Measurements from ENCODE around the gene SLC25A19.

DNA sequence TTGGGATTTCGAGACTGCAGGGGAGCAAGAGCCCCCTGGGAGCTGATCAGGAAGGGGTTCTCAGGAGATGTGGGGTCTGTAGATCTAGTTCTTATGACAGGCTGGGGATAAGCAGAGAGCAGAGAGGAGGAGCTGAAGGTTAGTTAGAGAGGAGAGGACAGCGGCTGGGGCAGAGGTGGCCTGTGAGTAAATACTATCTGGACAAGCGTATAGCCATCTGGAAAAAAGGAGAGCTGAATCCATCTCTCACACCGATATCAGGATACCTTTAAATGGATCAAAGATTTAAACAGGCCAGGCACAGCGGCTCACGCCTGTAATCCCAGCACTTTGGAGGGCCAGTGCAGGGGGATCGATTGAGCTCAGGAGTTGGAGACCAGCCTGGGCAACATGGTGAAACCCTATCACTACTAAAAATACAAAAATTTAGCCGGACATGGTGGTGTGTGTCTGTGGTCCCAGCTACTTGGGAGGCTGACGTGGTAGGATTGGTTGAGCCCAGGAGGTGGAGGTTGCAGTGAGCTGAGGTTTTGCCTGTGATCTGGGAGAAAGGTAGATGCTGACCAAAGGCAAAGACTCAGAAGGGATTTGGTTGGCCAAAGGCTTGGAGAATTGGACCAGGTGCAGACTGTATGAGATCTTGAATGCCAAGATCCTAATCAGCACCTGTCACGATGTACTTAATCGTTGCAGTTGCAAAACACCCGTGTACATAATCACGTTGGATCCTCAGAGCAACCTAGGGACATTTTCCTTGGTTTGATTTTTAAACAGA, 18.9 kb upstream of the SLC25A19 start:
- TF ChIP-seq, protein P1, sequence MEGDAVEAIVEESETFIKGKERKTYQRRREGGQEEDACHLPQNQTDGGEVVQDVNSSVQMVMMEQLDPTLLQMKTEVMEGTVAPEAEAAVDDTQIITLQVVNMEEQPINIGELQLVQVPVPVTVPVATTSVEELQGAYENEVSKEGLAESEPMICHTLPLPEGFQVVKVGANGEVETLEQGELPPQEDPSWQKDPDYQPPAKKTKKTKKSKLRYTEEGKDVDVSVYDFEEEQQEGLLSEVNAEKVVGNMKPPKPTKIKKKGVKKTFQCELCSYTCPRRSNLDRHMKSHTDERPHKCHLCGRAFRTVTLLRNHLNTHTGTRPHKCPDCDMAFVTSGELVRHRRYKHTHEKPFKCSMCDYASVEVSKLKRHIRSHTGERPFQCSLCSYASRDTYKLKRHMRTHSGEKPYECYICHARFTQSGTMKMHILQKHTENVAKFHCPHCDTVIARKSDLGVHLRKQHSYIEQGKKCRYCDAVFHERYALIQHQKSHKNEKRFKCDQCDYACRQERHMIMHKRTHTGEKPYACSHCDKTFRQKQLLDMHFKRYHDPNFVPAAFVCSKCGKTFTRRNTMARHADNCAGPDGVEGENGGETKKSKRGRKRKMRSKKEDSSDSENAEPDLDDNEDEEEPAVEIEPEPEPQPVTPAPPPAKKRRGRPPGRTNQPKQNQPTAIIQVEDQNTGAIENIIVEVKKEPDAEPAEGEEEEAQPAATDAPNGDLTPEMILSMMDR (IDR thresholded peaks at IDR 0.05) = no peak
- no peak for TF ChIP-seq POLR2A (IDR thresholded peaks at IDR 0.05)

Data from right lobe of liver (tissue), 4 donors.